ENCODE results near the gene PDE3A.

Gene PDE3A

GRCh38 chr12:20463913-20464524 is 95.7 kb downstream of the PDE3A start:
- peak; percentile 3 for DNase-seq

GRCh38 chr12:20469300-20469699 is 101.0 kb downstream of the PDE3A start:
- no peak for DNase-seq

DNA sequence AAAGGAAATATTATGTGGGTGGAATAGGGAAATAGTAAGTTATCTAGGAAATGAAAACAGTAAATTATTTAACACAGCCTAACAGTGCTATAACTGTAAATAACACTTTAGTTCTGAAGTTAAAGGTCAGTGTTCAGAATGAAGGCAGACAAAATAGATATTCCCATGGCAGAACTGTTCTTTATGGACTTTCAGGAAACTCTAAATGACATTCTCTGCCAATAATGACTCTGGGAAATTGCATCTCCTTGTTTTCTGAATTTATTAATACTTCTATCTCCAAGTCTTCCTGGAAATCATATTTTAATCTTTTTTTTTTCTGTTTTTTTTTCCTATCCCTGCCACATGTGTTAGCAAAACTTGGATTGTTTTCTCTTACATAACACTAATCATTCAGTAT is 101.4 kb downstream of the PDE3A start:
- DNase-seq = no peak

DNA sequence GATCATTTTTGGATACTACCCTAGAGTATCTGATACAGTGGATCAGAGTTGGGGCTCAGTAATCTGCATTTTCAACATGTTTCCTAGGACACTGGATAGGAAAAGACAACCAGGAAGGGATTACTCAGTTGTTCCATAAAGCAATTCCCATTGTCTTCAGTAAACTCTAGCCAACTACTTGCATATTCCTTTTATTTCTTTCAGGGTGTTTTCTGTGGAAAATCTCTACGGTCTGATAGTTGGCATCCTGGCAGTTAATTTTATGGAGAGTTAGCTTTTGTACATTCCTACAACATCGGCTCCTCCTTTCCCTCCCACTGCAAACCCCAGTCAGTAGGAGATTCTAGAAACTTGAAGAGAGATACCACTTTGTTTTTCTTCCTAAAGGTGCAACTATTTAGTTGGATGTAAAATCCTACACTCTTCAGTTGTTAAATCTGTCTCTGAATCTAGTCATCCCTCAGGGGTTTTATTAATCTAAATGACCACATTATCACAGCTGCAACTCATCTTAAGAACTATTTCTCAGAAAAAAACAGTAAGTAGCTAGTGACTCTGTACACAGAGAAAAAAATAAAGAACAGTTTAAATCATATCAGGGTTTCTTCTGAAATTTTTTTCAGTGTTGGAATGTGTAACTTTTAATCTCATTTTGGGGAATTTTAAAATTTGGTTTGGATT is 103.9 kb downstream of the PDE3A start:
- no peak for DNase-seq

GRCh38 chr12:20473133-20473532 is 104.8 kb downstream of the PDE3A start:
- no peak for DNase-seq

DNA sequence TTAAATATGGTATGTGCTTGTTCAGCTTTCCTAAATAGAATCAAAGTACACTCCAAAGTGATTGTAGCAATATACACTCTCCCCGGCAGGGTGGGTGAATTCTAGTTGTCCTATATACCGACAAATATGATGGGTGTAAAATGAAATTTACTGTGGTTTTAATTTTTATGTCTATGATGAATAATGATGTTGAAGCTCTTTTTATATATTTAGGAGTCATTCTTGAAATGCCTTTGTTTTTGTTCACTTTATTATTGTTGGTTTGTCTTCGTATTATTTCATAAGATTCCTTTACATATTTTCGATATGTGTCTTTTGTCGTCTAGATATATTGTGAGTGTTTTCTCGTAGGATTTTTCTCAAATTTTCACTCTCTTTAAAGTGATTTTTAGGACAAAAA is 105.7 kb downstream of the PDE3A start:
- no peak for DNase-seq

DNA sequence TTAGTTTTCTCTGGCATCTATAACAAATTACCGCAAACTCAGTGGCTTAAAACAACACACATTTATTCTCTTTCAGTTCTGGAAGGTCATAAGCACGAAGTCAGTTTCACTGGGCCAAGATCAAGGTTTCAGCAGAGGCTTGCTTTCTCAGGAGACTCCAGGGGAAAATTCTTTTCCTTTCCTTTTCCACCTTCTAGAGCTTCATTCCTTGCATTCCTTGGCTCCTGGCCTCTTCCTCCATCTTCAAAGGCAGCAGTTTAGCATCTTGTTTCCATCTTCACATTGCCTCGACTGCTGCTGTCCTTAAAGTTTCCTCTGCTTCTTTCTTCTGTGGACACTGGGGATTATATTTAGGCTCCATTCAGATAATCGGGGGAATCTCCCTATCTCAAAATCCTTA is 106.1 kb downstream of the PDE3A start:
- no peak for DNase-seq

- no peak for DNase-seq
These were observed 107.2 kb downstream of the PDE3A start for GRCh38 chr12:20475542-20475941.

DNA sequence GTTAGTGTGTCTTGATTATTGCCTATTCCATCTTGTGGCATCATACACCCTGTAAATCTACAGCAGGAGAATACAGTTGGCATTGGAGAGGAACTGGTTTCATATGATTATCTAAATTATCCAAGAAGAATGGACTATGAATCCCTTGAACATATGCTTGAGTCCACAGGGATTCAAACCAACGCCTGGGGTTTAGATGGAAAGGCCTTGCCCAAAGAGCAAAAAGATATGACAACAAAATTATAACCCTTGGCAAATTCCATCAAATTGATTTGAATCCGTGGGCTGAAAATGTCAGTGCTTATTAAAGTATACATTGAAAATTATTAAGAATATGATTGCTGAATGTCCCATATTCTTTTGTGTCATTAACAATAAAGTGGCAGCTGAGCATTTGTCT is 108.2 kb downstream of the PDE3A start:
- no peak for DNase-seq

DNA sequence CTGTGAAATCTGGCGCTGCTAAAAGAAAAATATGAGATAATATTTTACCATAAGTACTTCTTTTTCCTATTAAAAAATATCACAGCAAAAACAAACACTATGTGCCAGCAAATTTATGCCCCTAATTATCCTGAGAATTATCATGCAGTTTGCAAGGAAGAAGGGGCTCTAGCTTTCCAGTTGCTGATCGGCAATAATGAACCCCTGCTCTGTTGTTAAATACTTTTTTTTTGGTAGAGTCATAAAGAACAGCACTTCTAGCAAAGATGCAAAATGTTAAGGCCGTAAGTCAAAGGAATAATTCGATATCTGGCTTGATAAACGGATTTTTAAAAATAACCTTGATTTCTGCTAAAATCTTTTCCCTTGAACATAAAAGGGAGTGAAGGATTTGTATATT is 108.9 kb downstream of the PDE3A start:
- DNase-seq = no peak

GRCh38 chr12:20477672-20478071 is 109.3 kb downstream of the PDE3A start:
- DNase-seq = no peak

DNA sequence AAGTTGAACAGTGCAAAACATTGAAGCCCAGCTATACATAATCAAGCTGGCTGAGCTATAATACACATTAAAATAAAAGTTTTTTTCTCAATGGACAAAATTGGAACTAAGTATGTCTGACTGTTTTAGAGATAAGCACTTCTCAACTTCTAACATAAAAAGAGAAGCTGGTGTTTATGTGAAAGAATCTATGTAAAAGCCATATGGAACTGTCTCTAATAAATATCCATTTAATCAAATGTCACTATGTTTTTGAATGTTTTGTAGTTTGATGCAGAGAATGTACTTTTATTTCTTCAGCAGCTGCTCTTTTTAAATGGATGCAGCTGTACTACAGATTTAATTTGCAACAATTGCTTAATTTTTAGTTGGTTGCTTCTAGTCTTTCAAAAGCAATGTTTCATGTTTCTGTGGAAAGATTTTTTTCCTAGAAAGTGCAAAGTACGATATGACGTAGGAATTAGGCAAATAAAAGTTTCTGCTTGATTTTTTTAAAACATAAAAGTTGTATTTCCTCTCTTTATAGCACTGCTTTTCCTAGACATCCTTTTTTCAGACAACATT is 114.2 kb downstream of the PDE3A start:
- DNase-seq = no peak

DNA sequence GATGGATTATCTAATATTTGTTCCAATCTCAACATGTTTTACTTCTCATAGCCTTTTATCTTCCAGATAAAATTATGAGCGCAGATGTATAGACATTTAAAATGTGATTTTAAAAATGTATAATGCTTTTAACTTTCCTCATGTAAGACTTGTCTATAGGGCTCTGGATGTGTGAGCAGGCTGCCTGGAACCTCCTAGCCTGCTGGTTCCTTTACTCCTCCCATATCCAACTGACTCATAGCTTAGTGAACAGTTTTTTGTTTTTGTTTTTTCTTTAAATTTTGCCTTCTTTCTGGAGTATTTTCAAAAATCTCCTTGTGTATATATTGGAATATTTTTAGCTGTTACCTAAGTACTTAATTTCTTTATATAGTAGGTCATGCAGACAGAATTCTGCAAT is 115.4 kb downstream of the PDE3A start:
- DNase-seq = no peak

DNA sequence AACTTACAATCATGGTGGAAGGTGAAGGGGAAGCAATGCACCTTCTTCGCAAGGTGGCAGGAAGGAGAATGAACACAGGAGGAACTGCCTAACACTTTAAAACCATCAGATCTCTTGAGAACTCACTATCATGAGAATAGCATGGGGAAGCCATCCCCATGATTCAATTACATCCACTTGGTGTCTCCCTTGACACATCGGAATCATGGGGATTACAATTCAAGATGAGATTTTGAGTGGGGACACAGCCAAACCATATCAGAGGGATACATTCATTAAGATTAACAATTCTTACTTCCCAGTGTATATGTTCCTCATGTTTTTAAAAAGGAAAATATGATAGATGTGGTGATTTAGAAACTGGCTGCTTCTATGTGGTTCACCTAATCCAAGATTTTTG is 117.9 kb downstream of the PDE3A start:
- no peak for DNase-seq

DNA sequence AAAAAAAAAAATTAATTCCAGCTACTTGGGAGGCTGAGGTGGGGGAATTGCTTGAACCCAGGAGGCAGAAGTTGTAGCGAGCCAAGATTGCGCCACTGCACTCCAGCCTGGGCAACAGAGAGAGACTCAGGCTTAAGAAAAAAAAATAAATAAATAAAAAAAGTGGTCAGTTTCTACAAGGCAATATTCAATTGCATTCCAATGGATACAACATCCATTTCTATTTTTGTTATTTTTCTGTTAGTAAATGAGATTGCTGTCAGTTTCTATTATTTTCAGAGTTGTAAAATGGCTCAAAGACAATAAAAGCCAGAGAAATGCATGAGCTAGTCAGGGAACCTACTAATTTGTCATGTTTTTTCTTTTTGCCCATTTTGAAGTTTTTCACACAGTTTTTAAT is 119.2 kb downstream of the PDE3A start:
- no peak for DNase-seq

DNA sequence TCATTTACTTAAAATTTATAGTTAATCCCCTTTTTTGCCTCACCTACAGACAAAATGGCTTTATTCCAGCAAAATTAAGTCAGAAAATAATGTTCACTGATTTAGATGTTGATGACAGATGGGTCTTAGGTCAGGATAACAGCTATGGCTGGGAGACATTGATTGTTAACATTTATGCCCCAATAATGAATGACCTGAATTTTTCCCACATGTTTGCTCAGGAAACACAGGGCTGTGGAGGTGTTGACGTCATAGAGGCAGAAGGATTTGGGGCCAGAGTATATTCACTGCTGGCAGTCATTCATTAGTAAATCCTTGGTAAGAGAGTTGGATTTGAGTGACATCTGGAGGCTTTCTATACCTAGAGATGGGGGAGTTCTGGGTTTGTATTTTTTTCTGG is 121.3 kb downstream of the PDE3A start:
- DNase-seq = no peak

- no peak for DNase-seq
These were observed 121.9 kb downstream of the PDE3A start for GRCh38 chr12:20490213-20490612.

DNA sequence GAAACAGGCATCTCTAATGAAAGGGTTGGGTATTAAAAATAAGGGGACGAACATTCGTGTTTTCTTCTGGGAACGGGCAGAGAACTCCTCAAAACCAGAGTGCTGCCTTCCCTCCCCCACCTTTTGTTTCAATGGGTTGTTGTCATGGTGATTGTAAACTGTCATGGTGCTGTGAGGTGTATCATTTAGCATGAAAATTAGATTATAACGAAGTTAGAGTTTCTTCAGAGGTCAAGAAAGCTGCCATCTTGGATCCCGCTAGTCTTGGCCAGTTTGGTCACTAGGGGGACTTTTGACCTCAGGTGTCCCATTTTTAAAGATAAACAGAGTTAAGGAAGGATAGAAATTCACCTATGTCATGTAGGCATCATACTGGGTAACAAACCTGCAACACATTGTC is 123.0 kb downstream of the PDE3A start:
- DNase-seq = no peak

- no peak for DNase-seq
These were observed 124.0 kb downstream of the PDE3A start for GRCh38 chr12:20492251-20492760.

DNA sequence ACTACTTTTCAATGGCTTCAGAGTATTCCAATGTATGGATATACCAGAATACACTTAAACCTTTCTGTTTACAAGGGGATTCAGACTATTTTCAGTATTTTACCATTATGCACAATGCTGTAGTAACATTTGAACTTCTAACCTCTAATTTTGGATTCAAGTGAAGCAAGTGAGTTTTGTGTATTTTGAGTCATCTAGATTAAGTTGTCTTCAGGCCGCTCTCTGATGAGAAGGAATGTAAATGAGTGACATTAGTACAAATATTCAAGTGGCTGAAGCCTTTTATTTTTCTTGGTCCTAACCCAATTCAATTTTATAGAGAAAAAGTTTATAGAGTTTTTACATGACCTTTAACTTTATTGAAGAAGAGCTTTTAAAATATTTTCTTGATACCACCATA is 125.6 kb downstream of the PDE3A start:
- DNase-seq = no peak

- DNase-seq = no peak
These were observed 126.5 kb downstream of the PDE3A start for GRCh38 chr12:20494851-20495250.

DNA sequence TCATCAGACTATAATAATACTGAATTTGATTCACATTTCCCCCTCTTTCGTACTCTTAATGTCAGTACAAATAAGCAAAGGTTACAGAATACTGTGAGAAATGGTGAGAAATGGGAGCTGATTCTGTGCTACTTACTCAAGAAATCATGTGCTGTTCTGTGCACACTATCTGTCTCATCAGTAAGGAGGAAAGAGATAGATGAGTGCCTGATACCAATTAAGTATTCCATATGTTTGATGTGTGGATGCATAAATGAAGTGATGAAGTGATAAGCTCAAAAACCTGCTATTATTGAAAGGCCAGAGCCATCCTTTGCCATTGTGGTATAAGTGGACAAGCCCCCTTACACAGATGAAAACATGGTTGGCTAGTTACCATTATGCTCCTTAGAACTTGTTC is 127.7 kb downstream of the PDE3A start:
- no peak for DNase-seq

DNA sequence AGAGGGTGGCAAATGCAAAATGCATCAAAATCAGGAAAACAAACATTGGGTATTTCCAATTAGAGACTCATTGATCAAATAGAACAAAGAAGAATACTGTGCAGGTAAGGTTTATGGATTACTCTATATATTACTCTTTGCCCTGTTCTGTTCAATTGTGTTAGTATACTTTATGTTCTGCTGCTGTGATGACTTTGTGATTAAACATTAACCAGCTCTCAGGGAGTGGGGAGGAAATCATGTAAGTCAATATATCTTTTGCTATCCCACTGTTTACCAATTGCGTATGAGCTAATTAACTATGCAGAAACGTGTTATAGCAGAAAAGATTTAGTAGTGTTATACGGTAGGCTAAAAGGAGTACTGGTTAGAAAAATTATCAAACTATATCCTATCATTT is 129.4 kb downstream of the PDE3A start:
- no peak for DNase-seq

DNA sequence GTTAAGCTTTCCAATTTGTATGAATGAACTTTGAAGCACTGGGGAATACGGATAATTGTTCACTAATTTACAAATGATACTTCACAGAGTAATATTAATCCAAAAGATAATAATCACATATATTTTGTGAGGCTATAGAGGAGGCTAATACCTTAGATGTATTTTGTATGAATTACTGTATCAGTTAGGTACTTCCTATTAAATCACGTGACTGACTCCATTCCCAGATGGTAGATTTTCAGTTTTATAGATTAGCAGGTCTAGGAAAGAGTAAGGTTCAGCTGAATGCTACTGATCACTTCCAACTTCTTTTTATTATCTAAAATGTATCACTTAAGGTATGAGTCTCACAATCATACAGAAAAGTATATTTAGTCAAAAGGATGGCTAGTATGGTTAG is 133.6 kb downstream of the PDE3A start:
- DNase-seq = no peak

- DNase-seq = no peak
These were observed 135.5 kb downstream of the PDE3A start for GRCh38 chr12:20503858-20504257.
